GM23338 (cell line): Measurements from ENCODE around the gene BHLHE23. TPM values are rescaled to one million over a fixed set of nuclear protein-coding genes. Genes with fewer than 3 reads are reported as not detected.

ENCODE experiments used
- ATAC-seq: fragments of 200-7000 bp; cut with Tn5 transposase; 3 replicates; pipeline ENCODE4 v1.9.1; 2020
- DNase-seq: peaks from one replicate; pipeline ENCODE4 v3.0.0-alpha.2; 2015; ENCODE audit warnings: low spot score
- H2AFZ ChIP-seq: fragments of 200-600 bp; sonication (generic); 2 replicates; pipeline ENCODE4 v1.8.0; 2016; ENCODE audit warnings: antibody characterized with exemption, mild to moderate bottlenecking, moderate library complexity
- H3F3A ChIP-seq: fragments of 200-600 bp; sonication (generic); replicated peaks from 2 replicates; pipeline ENCODE4 v1.8.0; 2017; ENCODE audit warnings: antibody characterized with exemption, mixed run types, low read depth
- H3K27ac ChIP-seq: fragments of 200-600 bp; sonication (generic); 2 replicates; pipeline ENCODE4 v1.6.1; 2016; ENCODE audit warnings: low read depth
- H3K27me3 ChIP-seq: fragments of 200-600 bp; sonication (generic); 2 replicates; pipeline ENCODE4 v1.8.0; 2016; ENCODE audit warnings: mild to moderate bottlenecking, mixed run types, moderate library complexity; ENCODE audit not compliant: insufficient read depth
- H3K36me3 ChIP-seq: fragments of 200-600 bp; sonication (generic); 2 replicates; pipeline ENCODE4 v1.8.0; 2016; ENCODE audit warnings: mild to moderate bottlenecking; ENCODE audit not compliant: insufficient read depth
- H3K4me1 ChIP-seq: fragments of 200-600 bp; sonication (generic); 2 replicates; pipeline ENCODE4 v1.8.0; 2016; ENCODE audit warnings: mild to moderate bottlenecking, moderate library complexity; ENCODE audit not compliant: insufficient read depth
- H3K4me2 ChIP-seq: fragments of 200-600 bp; sonication (generic); 2 replicates; pipeline ENCODE4 v1.7.1; 2017; ENCODE audit warnings: mixed run types
- H3K4me3 ChIP-seq: fragments of 200-600 bp; sonication (generic); 2 replicates; pipeline ENCODE4 v1.6.1; 2016; ENCODE audit warnings: mixed run types
- H3K79me2 ChIP-seq: fragments of 200-600 bp; sonication (generic); replicated peaks from 2 replicates; pipeline ENCODE4 v1.8.0; 2017; ENCODE audit warnings: mild to moderate bottlenecking; ENCODE audit not compliant: insufficient read depth
- H3K9me2 ChIP-seq: fragments of 200-600 bp; sonication (generic); 2 replicates; pipeline ENCODE4 v1.8.0; 2017; ENCODE audit not compliant: insufficient read depth
- H4K20me1 ChIP-seq: fragments of 200-600 bp; sonication (generic); replicated peaks from 2 replicates; pipeline ENCODE4 v1.8.0; 2017; ENCODE audit warnings: mild to moderate bottlenecking; ENCODE audit not compliant: insufficient read depth
- H3K27ac Mint-ChIP-seq: 2 replicates; pipeline ENCODE4 v1.8.0; 2020; ENCODE audit warnings: inconsistent platforms, mild to moderate bottlenecking, moderate library complexity, mixed read lengths
- H3K27me3 Mint-ChIP-seq: 3 replicates; pipeline ENCODE4 v1.8.0; 2022; ENCODE audit warnings: low read depth, mild to moderate bottlenecking, moderate library complexity, mixed read lengths, inconsistent platforms; ENCODE audit not compliant: insufficient read depth, poor library complexity
- H3K36me3 Mint-ChIP-seq: 3 replicates; pipeline ENCODE4 v1.8.0; 2021; ENCODE audit warnings: low read depth, mild to moderate bottlenecking, inconsistent platforms, moderate library complexity, mixed read lengths
- H3K4me1 Mint-ChIP-seq: 3 replicates; pipeline ENCODE4 v1.8.0; 2020; ENCODE audit warnings: mild to moderate bottlenecking, inconsistent platforms, mixed read lengths
- H3K4me3 Mint-ChIP-seq: 3 replicates; pipeline ENCODE4 v1.8.0; 2021; ENCODE audit warnings: moderate library complexity, mild to moderate bottlenecking, inconsistent platforms, mixed read lengths
- H3K9me3 Mint-ChIP-seq: 3 replicates; pipeline ENCODE4 v1.8.0; 2020; ENCODE audit warnings: moderate library complexity, mild to moderate bottlenecking, inconsistent platforms, mixed read lengths
- CREB1 ChIP-seq: fragments of 250-450 bp; sonication (Bioruptor Pico); IDR thresholded peaks from 2 replicates; pipeline ENCODE4 v1.5.0; 2020; ENCODE audit warnings: low read depth, mild to moderate bottlenecking, moderate library complexity
- CTCF ChIP-seq, 2 experiments: fragments of 200-600 bp in 1 of 2; sonication (generic) in 1 of 2; conservative IDR thresholded peaks; 2 replicates each; pipeline versions ENCODE4 v1.5.1 to v1.6.1; 2016 to 2017; ENCODE audit warnings: antibody characterized with exemption in 2 of 2, low read depth in 2 of 2, mild to moderate bottlenecking in 2 of 2, moderate library complexity in 1 of 2
- EZH2 ChIP-seq: fragments of 200-600 bp; sonication (generic); IDR thresholded peaks from one replicate; pipeline ENCODE4 v1.8.0; 2017; ENCODE audit warnings: antibody characterized with exemption, mild to moderate bottlenecking, low read depth; ENCODE audit not compliant: unreplicated experiment
- POLR2AphosphoS5 ChIP-seq: IDR thresholded peaks from 2 replicates; pipeline ENCODE4 v1.6.1; 2016; ENCODE audit warnings: antibody characterized with exemption, low read depth
- REST ChIP-seq: IDR thresholded peaks from one replicate; pipeline ENCODE4 v1.6.1; 2018; ENCODE audit warnings: antibody characterized with exemption; ENCODE audit not compliant: unreplicated experiment
- STAT1 ChIP-seq: IDR thresholded peaks from one replicate; pipeline ENCODE4 v1.6.1; 2016; ENCODE audit warnings: antibody characterized with exemption; ENCODE audit not compliant: unreplicated experiment
- ZNF114 ChIP-seq: fragments of 250-450 bp; sonication (Bioruptor Pico); IDR thresholded peaks from 2 replicates; pipeline ENCODE4 v1.5.0; 2020; ENCODE audit warnings: mild to moderate bottlenecking, moderate library complexity
- ZNF331 ChIP-seq: fragments of 250-450 bp; sonication (Bioruptor Pico); IDR thresholded peaks from 2 replicates; pipeline ENCODE4 v1.5.0; 2020; ENCODE audit warnings: low read depth, mild to moderate bottlenecking, moderate library complexity
- polyA plus RNA-seq: library from polyadenylated mRNA; unstranded; fragments of >200 nt; fragmentation: Nextera tagmentation; extraction: Ambion mirVana; gene quantifications from 2 replicates; pipeline ENCODE4 v1.2.1, GENCODE V29; 2016
- total RNA-seq: library from RNA; depleted of rRNA; stranded (reverse); fragments of >200 nt; shearing (Covaris generic); gene quantifications from 2 replicates; pipeline ENCODE4 v1.2.3, GENCODE V29; 2014
- TF ChIP-seq, protein P1 (sequence below): IDR thresholded peaks from 2 replicates; pipeline ENCODE4 v1.6.1; 2016; ENCODE audit warnings: antibody characterized with exemption

Gene BHLHE23
- total and polyA plus RNA-seq, 2 experiments from 2014 or later: 0.52 to 5.0 TPM

- TF ChIP-seq POLR2AphosphoS5: no peak
- no peak for TF ChIP-seq CTCF (conservative IDR thresholded peaks at IDR 0.05; ENCODE audit: low read depth in 2 of 2)
- no peak for TF ChIP-seq STAT1
- TF ChIP-seq, protein P1, sequence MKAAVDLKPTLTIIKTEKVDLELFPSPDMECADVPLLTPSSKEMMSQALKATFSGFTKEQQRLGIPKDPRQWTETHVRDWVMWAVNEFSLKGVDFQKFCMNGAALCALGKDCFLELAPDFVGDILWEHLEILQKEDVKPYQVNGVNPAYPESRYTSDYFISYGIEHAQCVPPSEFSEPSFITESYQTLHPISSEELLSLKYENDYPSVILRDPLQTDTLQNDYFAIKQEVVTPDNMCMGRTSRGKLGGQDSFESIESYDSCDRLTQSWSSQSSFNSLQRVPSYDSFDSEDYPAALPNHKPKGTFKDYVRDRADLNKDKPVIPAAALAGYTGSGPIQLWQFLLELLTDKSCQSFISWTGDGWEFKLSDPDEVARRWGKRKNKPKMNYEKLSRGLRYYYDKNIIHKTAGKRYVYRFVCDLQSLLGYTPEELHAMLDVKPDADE: no peak
- TF ChIP-seq ZNF331: no peak
- TF ChIP-seq REST: no peak
- TF ChIP-seq CREB1 (CRISPR knock-in tag): no peak
Measured at GRCh38 chr20:63045991-63046390, 39.2 kb upstream of the BHLHE23 start (continued).

DNA sequence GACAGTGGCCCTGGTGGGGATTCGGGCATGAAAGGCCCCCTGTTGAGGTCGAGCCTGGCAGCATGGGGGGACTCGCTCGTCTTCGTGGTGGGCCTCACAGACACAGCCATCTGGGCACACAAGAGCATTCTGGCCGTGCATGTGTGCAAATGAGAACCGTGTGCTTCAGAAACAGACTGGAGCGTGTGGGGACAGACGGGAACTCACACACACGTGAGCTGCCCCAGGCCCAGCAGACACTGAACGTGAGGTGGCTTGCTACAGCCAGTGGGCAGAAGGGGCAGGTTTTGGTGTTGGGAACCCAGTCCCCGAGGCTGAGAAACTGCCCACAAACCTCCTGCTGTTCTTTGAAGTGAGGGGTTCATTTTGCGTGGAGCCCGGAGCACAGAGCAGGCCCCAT, 38.6 kb upstream of the BHLHE23 start:
- Histone ChIP-seq H4K20me1 (no peaks in the 10 kb centered on the region), H3K9me2 (no peaks in the 10 kb centered on the region), H3K36me3 (no peaks in the 10 kb centered on the region), H3K4me1 (no peaks in the 10 kb centered on the region), H3K4me2 (no peak overlapping the region), H3K27ac (no peak overlapping the region), H3F3A (no peaks in the 10 kb centered on the region), H3K4me3 (no peak overlapping the region), H3K79me2 (no peaks in the 10 kb centered on the region), H2AFZ (no peak overlapping the region), H3K27me3 (no peaks in the 10 kb centered on the region; the same call in 1 of the 2 replicates)
- peaks cover 9% of the 10 kb centered on the region; the same call in 1 of the 3 replicates for H3K36me3 Mint-ChIP-seq
- no peak for DNase-seq
- peaks cover 20% of the 10 kb centered on the region; the same call in 2 of the 3 replicates for H3K9me3 Mint-ChIP-seq
- no peak for ATAC-seq
- H3K27me3 Mint-ChIP-seq: peaks cover 3% of the 10 kb centered on the region
- H3K27ac Mint-ChIP-seq: no peak overlapping the region
- 0 out of 3 replicates have a peak, but pooled peaks cover 2% of the 10 kb centered on the region for H3K4me1 Mint-ChIP-seq
- H3K4me3 Mint-ChIP-seq: no peak overlapping the region
- TF ChIP-seq ZNF114 (CRISPR knock-in tag): no peak
- no peak for TF ChIP-seq CREB1 (CRISPR knock-in tag)
- TF ChIP-seq CTCF (conservative IDR thresholded peaks at IDR 0.05; ENCODE audit: low read depth in 2 of 2): no peak
- TF ChIP-seq REST: no peak
- TF ChIP-seq POLR2AphosphoS5: no peak
- TF ChIP-seq EZH2: no peak
